CD4-positive, alpha-beta T cell (primary cell): ENCODE measurements around the gene P2RY13. TPM values are rescaled to one million over a fixed set of nuclear protein-coding genes. Genes with fewer than 3 reads are reported as not detected.
A peak's percentile ranks its signal among the peaks of the same experiment; 100 is the strongest.

Experiments used
- ATAC-seq: fragments of 200-7000 bp; cut with Tn5 transposase; one replicate; pipeline ENCODE4 v1.10.0; 2022; ENCODE audit warnings: mild to moderate bottlenecking; ENCODE audit not compliant: poor library complexity
- CTCF ChIA-PET: fragments of 350-600 bp; sonication (Branson Sonifier 250); formaldehyde crosslinking; loops from one replicate; lab custom pipeline; 2021; ENCODE audit warnings: antibody characterized with exemption, inconsistent platforms; lab: Charles Lee
- POLR2A ChIA-PET: fragments of 350-600 bp; sonication (Branson Sonifier 250); formaldehyde crosslinking; loops from one replicate; lab custom pipeline; 2021; ENCODE audit warnings: antibody characterized with exemption, inconsistent platforms; lab: Charles Lee
- DNase-seq, 14 experiments: peaks; one replicate each; pipeline ENCODE4 v3.0.0-alpha.2; 2013 to 2020; ENCODE audit warnings: mixed read lengths in 2 of 14
- H3K27ac ChIP-seq, 2 donors: one replicate each; pipeline versions ENCODE4 v1.5.1 to v1.7.0; 2013; ENCODE audit warnings: low read length in 2 of 2, low read depth in 1 of 2, mild to moderate bottlenecking in 1 of 2
- H3K27me3 ChIP-seq, 2 experiments: 1 replicate in 1 of 2; 2 replicates in 1 of 2; pipeline versions ENCODE4 v1.6.1 to v1.7.0; 2013; ENCODE audit warnings: low read length in 2 of 2, control low read depth in 1 of 2, mild to moderate bottlenecking in 1 of 2, moderate library complexity in 1 of 2; ENCODE audit not compliant: insufficient read depth in 2 of 2, control insufficient read depth in 1 of 2
- H3K36me3 ChIP-seq: one replicate; pipeline ENCODE4 v1.6.1; 2013; ENCODE audit warnings: low read length, control low read depth; ENCODE audit not compliant: insufficient read depth
- H3K4me1 ChIP-seq: one replicate; pipeline ENCODE4 v1.6.1; 2013; ENCODE audit warnings: low read length, control low read depth; ENCODE audit not compliant: insufficient read depth
- H3K4me3 ChIP-seq: one replicate; pipeline ENCODE4 v1.5.1; 2013; ENCODE audit warnings: mild to moderate bottlenecking, low read length, moderate library complexity
- H3K9me3 ChIP-seq, 2 experiments: 1 replicate in 1 of 2; 2 replicates in 1 of 2; pipeline versions ENCODE4 v1.6.1 to v1.7.0; 2013; ENCODE audit warnings: low read length in 2 of 2, mild to moderate bottlenecking in 2 of 2, control low read depth in 1 of 2, moderate library complexity in 1 of 2; ENCODE audit not compliant: control insufficient read depth in 1 of 2, insufficient read depth in 1 of 2
- H3K27ac Mint-ChIP-seq: one replicate; pipeline ENCODE4 v1.8.0; 2020; ENCODE audit warnings: mixed read lengths
- H3K27me3 Mint-ChIP-seq: one replicate; pipeline ENCODE4 v1.8.0; 2021; ENCODE audit warnings: mixed read lengths
- H3K36me3 Mint-ChIP-seq: one replicate; pipeline ENCODE4 v1.8.0; 2021; ENCODE audit warnings: low read depth, mixed read lengths
- H3K4me1 Mint-ChIP-seq: one replicate; pipeline ENCODE4 v1.8.0; 2021; ENCODE audit warnings: low read depth, mixed read lengths
- H3K4me3 Mint-ChIP-seq: one replicate; pipeline ENCODE4 v1.8.0; 2020; ENCODE audit warnings: mild to moderate bottlenecking, mixed read lengths
- H3K9me3 Mint-ChIP-seq: one replicate; pipeline ENCODE4 v1.8.0; 2020; ENCODE audit warnings: mixed read lengths
- intact Hi-C, 2 experiments: fragments of 100-400 bp; cut with DNase I in 1 of 2; cut with micrococcal nuclease in 1 of 2; formaldehyde crosslinking; loops; one replicate each; pipeline versions ENCODE4 v1.15.1 to v1.9.0; 2023 to 2025; cut with DNase I, micrococcal nuclease
- total RNA-seq, 174 experiments: library from RNA in 2 of 174; stranded (reverse) in 2 of 174; gene quantifications; one replicate each; pipeline ENCODE4 v1.2.3 and lab custom pipeline; 2021 to 2026
- TF ChIP-seq, protein P1 (sequence below): fragments of 200-600 bp; IDR thresholded peaks from one replicate; pipeline ENCODE4 v1.8.0; 2022; ENCODE audit warnings: antibody characterized with exemption, mild to moderate bottlenecking

The P2RY13 gene
- total RNA-seq, 2 experiments from 2014 or later = 0.08 TPM; not detected in 1

GRCh38 chr3:151305775-151306151 lies 23.6 kb downstream of the P2RY13 start:
- TF ChIP-seq, protein P1, sequence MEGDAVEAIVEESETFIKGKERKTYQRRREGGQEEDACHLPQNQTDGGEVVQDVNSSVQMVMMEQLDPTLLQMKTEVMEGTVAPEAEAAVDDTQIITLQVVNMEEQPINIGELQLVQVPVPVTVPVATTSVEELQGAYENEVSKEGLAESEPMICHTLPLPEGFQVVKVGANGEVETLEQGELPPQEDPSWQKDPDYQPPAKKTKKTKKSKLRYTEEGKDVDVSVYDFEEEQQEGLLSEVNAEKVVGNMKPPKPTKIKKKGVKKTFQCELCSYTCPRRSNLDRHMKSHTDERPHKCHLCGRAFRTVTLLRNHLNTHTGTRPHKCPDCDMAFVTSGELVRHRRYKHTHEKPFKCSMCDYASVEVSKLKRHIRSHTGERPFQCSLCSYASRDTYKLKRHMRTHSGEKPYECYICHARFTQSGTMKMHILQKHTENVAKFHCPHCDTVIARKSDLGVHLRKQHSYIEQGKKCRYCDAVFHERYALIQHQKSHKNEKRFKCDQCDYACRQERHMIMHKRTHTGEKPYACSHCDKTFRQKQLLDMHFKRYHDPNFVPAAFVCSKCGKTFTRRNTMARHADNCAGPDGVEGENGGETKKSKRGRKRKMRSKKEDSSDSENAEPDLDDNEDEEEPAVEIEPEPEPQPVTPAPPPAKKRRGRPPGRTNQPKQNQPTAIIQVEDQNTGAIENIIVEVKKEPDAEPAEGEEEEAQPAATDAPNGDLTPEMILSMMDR = no peak
- Histone ChIP-seq H3K27me3 (no peaks in the 10 kb centered on the region), H3K4me3 (no peak overlapping the region), H3K4me1 (peaks cover 4% of the 10 kb centered on the region), H3K36me3 (no peaks in the 10 kb centered on the region), H3K27ac (no peak overlapping the region), H3K9me3 (no peaks in the 10 kb centered on the region)
- POLR2A ChIA-PET = no interaction called here
- CTCF ChIA-PET = no interaction called here
- no peak for DNase-seq
- Mint-ChIP-seq H3K36me3 (no peaks in the 10 kb centered on the region), H3K27ac (no peak overlapping the region), H3K27me3 (peaks cover 8% of the 10 kb centered on the region), H3K9me3 (no peaks in the 10 kb centered on the region), H3K4me3 (no peak overlapping the region), H3K4me1 (peaks cover 5% of the 10 kb centered on the region)
- intact Hi-C loops = no loop called here
- ATAC-seq = no peak

DNA sequence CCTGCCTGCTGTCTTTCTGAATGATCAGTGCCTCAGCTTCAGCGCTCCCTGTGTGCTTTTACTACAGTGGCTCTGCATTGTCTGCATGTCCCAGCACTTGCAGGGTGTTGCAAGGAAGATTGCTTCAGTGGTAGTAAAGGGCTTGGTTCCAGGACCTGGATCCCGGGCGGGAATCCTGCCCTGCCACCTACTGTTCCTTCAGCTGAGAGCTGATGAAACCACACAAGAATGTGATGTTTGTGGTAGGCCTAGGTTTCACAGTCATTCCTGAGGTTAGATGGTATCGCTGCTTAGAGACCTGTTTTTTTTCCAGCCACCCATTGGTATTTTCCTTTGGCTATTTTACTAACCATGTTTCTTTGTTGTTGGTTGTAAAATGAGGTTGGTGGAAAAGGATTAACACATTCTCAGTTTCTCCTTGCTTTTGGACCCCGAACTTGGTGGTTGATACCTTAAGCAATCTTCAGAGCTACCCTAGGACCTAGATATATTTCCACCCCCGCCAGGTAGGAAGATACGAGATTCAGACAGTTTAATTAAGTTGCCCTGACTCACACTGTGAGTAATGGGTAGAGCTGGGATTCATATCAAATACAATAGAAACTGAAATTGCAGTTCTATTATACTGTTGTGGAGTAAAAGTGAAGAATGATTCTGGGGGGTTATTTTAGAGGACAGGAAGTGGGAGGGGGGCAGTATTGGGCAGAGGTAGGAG lies 24.1 kb downstream of the P2RY13 start:
- Mint-ChIP-seq H3K27ac (no peak overlapping the region), H3K9me3 (no peaks in the 10 kb centered on the region), H3K27me3 (peaks cover 8% of the 10 kb centered on the region), H3K4me3 (no peak overlapping the region), H3K4me1 (peaks cover 5% of the 10 kb centered on the region), H3K36me3 (no peaks in the 10 kb centered on the region)
- ATAC-seq = no peak
- Histone ChIP-seq H3K9me3 (no peaks in the 10 kb centered on the region), H3K27ac (no peak overlapping the region), H3K4me3 (no peak overlapping the region), H3K36me3 (no peaks in the 10 kb centered on the region), H3K27me3 (peaks cover 0 to 5% of the 10 kb centered on the region in 2 experiments), H3K4me1 (peaks cover 4% of the 10 kb centered on the region)
- ChIA-PET CTCF (no interaction called here), POLR2A (no interaction called here)
- DNase-seq = peak in 2 of 14 experiments; percentile 16 to 19
- intact Hi-C loops = no loop called here
- TF ChIP-seq, protein P1 = no peak

DNA sequence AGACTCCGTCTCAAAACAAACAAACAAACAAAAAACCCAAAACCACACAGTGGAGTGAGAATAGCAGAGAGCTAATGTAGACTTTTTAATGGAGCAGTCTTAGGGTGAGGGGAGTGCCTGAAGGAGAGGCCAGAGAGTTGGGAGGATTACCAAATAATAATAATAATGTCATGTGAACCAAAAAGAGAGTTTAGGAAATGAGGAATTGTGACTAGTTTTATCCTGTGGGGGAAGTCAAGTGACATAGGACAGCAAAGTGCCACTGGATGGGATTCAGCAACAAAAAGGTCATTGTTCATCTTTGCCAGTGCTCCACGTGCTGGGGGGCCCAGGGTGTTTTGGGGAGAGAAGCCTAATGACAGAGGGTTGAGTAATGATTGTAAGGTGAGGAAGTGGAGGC lies 25.6 kb downstream of the P2RY13 start:
- H3K27me3 ChIP-seq = peaks cover 0 to 9% of the 10 kb centered on the region in 2 experiments
- no peak overlapping the region for H3K27ac Mint-ChIP-seq
- ATAC-seq (no peak), DNase-seq (no peak)
- H3K27ac ChIP-seq = no peak overlapping the region
- CTCF ChIA-PET = no interaction called here
- no peaks in the 10 kb centered on the region for H3K9me3 Mint-ChIP-seq
- intact Hi-C loops = no loop called here
- no peaks in the 10 kb centered on the region for H3K36me3 Mint-ChIP-seq
- H3K4me1 ChIP-seq = peaks cover 4% of the 10 kb centered on the region
- no peaks in the 10 kb centered on the region for H3K9me3 ChIP-seq
- TF ChIP-seq, protein P1 = no peak
- no peak overlapping the region for H3K4me3 Mint-ChIP-seq
- peaks cover 8% of the 10 kb centered on the region for H3K27me3 Mint-ChIP-seq
- H3K4me3 ChIP-seq = no peak overlapping the region
- H3K4me1 Mint-ChIP-seq = peaks cover 5% of the 10 kb centered on the region
- no peaks in the 10 kb centered on the region for H3K36me3 ChIP-seq
- POLR2A ChIA-PET = no interaction called here
